GM13977 (cell line): ENCODE data around the gene SMNDC1.
"Not testable (repeated sequence)": the region's sequence is repeated elsewhere in the genome, so short reads cannot be mapped to it uniquely, and the experiment has no call there.

ENCODE experiments used
- DNase-seq: peaks from one replicate; pipeline ENCODE4 v3.0.0; 2012; ENCODE audit warnings: low spot score
- in situ Hi-C: fragments of 300-500 bp; cut with MboI; formaldehyde crosslinking; loops from one replicate; pipeline ENCODE4 v1.12.0; 2022; ENCODE audit warnings: low sequenced_read_pairs, low pct_unique_long_range_greater_than_20kb, mixed read lengths, inconsistent platforms; ENCODE audit not compliant: unreplicated experiment
- TF ChIP-seq, protein P1 (sequence below): IDR thresholded peaks from 2 replicates; pipeline ENCODE4 v1.5.1; 2012; ENCODE audit warnings: mild to moderate bottlenecking, control low read depth; ENCODE audit not compliant: insufficient read depth; ENCODE audit errors: extremely low read depth, missing control alignments

Gene SMNDC1

DNA sequence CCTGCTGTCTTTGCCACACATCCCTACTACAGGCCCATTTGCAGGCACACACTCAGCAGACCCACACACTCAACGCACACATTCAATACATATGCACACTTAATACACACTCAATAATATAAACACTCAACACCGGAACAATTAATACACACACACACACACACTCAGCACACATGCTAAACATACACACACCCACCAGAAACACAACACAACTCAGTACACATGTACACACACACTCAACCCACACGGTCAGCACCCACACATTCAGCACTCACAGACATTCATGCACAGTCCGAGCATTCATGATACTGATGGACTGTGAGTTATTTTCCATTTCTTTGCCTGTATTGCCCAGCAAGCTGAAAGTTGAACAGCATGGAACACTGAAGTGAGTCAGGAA lies 35.4 kb upstream of the SMNDC1 start:
- no peak for DNase-seq
- in situ Hi-C loops: no loop called here
- TF ChIP-seq, protein P1, sequence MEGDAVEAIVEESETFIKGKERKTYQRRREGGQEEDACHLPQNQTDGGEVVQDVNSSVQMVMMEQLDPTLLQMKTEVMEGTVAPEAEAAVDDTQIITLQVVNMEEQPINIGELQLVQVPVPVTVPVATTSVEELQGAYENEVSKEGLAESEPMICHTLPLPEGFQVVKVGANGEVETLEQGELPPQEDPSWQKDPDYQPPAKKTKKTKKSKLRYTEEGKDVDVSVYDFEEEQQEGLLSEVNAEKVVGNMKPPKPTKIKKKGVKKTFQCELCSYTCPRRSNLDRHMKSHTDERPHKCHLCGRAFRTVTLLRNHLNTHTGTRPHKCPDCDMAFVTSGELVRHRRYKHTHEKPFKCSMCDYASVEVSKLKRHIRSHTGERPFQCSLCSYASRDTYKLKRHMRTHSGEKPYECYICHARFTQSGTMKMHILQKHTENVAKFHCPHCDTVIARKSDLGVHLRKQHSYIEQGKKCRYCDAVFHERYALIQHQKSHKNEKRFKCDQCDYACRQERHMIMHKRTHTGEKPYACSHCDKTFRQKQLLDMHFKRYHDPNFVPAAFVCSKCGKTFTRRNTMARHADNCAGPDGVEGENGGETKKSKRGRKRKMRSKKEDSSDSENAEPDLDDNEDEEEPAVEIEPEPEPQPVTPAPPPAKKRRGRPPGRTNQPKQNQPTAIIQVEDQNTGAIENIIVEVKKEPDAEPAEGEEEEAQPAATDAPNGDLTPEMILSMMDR: no peak

DNA sequence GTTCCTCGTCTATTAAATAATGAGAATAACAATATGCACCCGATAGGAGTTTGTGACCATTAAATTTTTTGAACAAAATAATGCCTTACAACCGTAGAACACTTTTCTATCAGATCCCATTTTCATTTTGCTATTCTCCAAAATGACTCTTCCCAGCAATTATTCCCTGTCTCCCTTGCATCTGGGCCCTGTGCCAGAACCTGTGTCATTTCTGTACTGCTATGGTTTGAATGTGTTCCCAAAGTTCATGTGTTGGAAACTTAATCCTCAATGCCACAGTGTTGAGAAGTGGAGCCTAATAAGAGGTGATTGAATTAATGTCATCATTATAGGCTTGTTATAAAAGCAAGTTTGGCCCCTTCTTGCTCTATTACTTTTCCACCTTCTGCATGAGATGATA lies 33.2 kb upstream of the SMNDC1 start:
- TF ChIP-seq, protein P1: no peak
- in situ Hi-C loops: no loop called here
- DNase-seq: no peak

DNA sequence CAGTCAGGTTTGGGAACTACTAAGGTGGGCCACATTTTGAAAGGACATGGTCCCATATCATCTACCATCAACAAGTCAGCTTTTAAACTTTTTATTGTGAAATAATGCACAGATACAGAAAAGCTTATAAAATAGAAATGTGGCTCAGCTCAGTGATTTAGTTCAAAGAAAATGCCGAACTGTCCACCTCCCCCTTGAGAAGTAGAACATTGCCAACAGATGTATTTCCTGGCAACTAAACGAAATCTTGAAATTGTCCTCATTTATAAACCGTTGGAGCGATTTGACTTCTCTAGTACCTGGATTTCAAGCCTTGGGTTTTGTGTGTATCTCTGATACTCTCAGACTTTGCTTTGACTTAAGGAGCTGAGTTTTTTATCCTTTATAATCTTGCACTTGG lies 32.7 kb upstream of the SMNDC1 start:
- DNase-seq: no peak
- TF ChIP-seq, protein P1: no peak
- in situ Hi-C loops: no loop called here

DNA sequence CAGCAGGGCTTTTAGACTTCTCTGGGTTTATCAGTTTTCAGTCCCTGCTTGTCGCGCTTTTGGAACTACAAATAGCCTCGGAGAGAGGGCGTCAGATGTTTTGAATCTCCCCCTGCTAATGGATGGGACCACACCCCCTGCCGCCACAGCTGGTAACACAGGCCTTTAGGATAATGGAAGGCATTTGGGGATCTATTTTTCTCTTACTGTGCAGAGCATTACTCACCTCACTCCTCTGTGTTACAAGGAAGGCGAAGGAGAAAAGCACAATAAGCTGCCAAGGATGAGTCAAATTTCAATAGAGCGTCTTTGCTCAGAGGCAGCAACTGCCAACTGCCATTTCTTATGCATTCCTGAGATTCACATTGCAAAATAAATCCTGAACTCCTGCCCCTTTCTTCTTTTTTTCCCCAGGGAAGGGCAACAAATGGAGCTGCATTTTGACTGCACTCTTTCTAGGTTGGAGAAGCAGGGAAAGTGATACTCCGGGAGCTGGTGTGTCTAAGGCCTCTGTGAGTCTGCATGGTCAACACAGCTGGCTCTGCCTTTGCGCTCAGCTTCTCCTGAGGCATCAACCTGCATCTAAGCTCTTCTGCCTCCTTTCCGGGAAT lies 31.5 kb upstream of the SMNDC1 start:
- TF ChIP-seq, protein P1: no peak
- no peak for DNase-seq
- in situ Hi-C loops: no loop called here

DNA sequence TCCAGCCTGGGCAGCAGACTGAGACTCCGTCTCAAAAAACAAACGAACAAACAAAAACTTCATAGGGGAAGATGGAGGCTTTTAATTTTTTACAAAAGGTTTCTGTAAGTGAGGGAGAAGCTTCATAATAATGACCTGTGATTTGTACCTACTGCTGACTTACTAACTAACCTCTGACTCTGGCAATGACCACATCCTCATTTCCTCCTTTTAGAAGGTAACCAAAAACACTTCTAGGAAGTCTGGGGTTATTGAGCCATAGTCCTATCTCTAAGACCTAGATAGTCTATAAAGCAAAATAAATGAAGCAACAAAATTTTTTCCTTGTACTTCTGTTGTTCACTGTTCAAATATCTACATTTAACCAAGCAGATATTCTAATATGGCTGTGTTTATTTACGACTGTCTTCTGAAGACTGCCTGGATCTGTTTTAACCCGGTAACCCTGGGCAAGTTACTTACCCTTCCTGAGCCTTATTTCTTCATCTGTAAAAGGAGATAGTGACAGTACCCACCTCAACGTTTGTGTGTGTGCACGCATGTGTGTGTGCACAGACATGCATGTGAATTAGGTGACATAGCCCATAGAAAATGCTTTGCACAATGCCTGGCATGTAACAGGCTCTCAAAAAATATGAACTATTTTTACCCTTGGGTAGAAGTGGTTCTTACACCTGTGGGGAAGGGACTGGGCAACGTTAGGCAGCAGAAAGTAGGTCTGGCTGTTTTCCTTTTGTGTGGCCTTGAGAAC lies 30.8 kb upstream of the SMNDC1 start:
- TF ChIP-seq, protein P1: no peak
- no peak for DNase-seq
- in situ Hi-C loops: no loop called here

DNA sequence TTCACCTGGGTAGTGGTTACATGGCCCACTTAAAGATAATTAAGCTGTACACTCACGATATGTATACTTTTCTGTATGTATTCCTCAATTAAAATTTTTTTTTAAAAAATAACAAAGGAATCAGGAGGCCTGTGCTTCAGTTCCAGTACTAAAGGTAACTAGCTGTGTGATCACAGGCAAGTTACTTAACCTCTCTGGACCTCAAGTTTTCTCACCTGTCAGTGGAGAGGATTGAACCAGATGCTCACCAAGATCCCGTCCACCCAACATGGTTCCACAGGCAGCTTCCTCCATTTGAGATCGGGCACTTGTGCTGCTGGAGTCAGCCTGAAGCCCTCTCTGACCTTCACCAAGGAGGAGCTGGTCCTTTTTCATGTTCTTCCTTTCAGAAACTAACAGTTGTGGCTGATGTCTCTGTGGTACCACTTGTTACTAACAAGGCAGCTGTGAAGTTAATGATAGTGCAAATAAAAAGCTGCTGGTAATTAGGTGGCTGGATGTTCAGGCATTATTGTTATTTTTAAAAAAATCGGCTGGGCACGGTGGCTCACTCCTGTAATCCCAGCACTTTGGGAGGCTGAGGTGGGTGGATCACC lies 29.4 kb upstream of the SMNDC1 start:
- TF ChIP-seq, protein P1: no peak
- in situ Hi-C loops: no loop called here
- DNase-seq: no peak

DNA sequence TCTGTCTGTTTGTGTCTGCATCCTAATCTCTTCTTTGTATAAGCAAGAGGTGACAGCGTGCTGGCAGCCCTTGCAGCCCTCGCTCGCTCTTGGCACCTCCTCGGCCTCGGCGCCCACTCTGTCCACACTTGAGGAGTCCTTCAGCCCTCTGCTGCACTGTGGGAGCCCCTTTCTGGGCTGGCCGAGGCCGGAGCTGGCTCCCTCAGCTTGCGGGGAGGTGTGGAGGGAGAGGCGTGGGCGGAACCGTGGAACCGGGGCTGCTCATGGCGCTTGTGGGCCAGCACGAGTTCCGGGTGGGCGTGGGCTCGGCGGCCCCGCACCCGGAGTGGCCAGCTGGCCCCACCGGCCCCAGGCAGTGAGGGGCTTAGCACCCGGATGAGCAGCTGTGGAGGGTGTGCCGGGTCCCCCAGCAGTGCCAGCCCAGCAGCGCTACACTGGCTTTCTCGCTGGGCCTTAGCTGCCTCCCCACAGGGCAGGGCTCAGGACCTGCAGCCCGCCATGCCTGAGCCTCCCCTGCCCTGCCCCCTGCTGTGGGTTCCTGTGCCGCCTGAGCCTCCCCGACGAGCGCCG lies 26.6 kb upstream of the SMNDC1 start:
- in situ Hi-C loops, DNase-seq: not testable (repeated sequence)
